Measurements from ENCODE around the gene LCNL1. TPM values are rescaled to one million over a fixed set of nuclear protein-coding genes. Genes with fewer than 3 reads are reported as not detected.

Gene LCNL1
- total RNA-seq, 1 experiment from 2014 or later = not detected

GRCh38 chr9:136969774-136970173 is 13.0 kb upstream of the LCNL1 start:
- peaks cover 4% of the 10 kb centered on the region for H3K4me1 ChIP-seq (ENCODE audit: insufficient read depth, low read length, poor library complexity, severe bottlenecking)
- H3K9me3 ChIP-seq (ENCODE audit: low read depth, low read length, poor library complexity, severe bottlenecking) = no peaks in the 10 kb centered on the region
- no peak overlapping the region for H3K4me3 ChIP-seq (ENCODE audit: low read depth, low read length, poor library complexity, severe bottlenecking)
- no peak for DNase-seq (ENCODE audit: low spot score)
- H3K36me3 ChIP-seq (ENCODE audit: insufficient read depth, low read length, poor library complexity, severe bottlenecking) = no peaks in the 10 kb centered on the region
- ChIA-PET CTCF (no interaction called here), POLR2A (ENCODE audit: low non-redundant PET) (interaction anchor here (0.5 kb wide), 1 partner anchor 13 kb away, joined by 5 read pairs; no protein-coding TSS in a partner anchor)
- no peaks in the 10 kb centered on the region for H3K27me3 ChIP-seq (replicated peaks; ENCODE audit: insufficient read depth, low read depth, low read length, poor library complexity)
- intact Hi-C loops (cut with micrococcal nuclease; ENCODE audit: unreplicated experiment) = no loop called here
- TF ChIP-seq CTCF (conservative IDR thresholded peaks at IDR 0.05; ENCODE audit: low read depth, low read length) = no peak
- no peak for TF ChIP-seq EZH2 (IDR thresholded peaks at IDR 0.05; ENCODE audit: borderline replicate concordance, low read depth, low read length, poor library complexity, severe bottlenecking)
- BruUV-seq (replicated peaks) = no TSS peak
- no peak overlapping the region for H3K27ac ChIP-seq (ENCODE audit: low read depth, low read length, poor library complexity, severe bottlenecking)

GRCh38 chr9:136970361-136970760 is 12.4 kb upstream of the LCNL1 start:
- DNase-seq (ENCODE audit: low spot score) = no peak
- no TSS peak for BruUV-seq (replicated peaks)
- Histone ChIP-seq H3K27me3 (replicated peaks; ENCODE audit: insufficient read depth, low read depth, low read length, poor library complexity) (no peaks in the 10 kb centered on the region), H3K36me3 (ENCODE audit: insufficient read depth, low read length, poor library complexity, severe bottlenecking) (no peaks in the 10 kb centered on the region), H3K4me1 (ENCODE audit: insufficient read depth, low read length, poor library complexity, severe bottlenecking) (peaks cover 4% of the 10 kb centered on the region), H3K9me3 (ENCODE audit: low read depth, low read length, poor library complexity, severe bottlenecking) (no peaks in the 10 kb centered on the region), H3K4me3 (ENCODE audit: low read depth, low read length, poor library complexity, severe bottlenecking) (no peak overlapping the region), H3K27ac (ENCODE audit: low read depth, low read length, poor library complexity, severe bottlenecking) (no peak overlapping the region)
- ChIA-PET CTCF (no interaction called here), POLR2A (ENCODE audit: low non-redundant PET) (no interaction called here)
- no peak for TF ChIP-seq CTCF (conservative IDR thresholded peaks at IDR 0.05; ENCODE audit: low read depth, low read length)
- TF ChIP-seq EZH2 (IDR thresholded peaks at IDR 0.05; ENCODE audit: borderline replicate concordance, low read depth, low read length, poor library complexity, severe bottlenecking) = no peak
- intact Hi-C loops (cut with micrococcal nuclease; ENCODE audit: unreplicated experiment) = no loop called here

- Histone ChIP-seq H3K4me3 (ENCODE audit: low read depth, low read length, poor library complexity, severe bottlenecking) (no peak overlapping the region), H3K36me3 (ENCODE audit: insufficient read depth, low read length, poor library complexity, severe bottlenecking) (no peaks in the 10 kb centered on the region), H3K27me3 (replicated peaks; ENCODE audit: insufficient read depth, low read depth, low read length, poor library complexity) (no peaks in the 10 kb centered on the region), H3K27ac (ENCODE audit: low read depth, low read length, poor library complexity, severe bottlenecking) (no peak overlapping the region), H3K4me1 (ENCODE audit: insufficient read depth, low read length, poor library complexity, severe bottlenecking) (no peaks in the 10 kb centered on the region), H3K9me3 (ENCODE audit: low read depth, low read length, poor library complexity, severe bottlenecking) (no peaks in the 10 kb centered on the region)
- ChIA-PET CTCF (no interaction called here), POLR2A (ENCODE audit: low non-redundant PET) (no interaction called here)
- DNase-seq (ENCODE audit: low spot score) = no peak
- intact Hi-C loops (cut with micrococcal nuclease; ENCODE audit: unreplicated experiment) = no loop called here
- no peak for TF ChIP-seq EZH2 (IDR thresholded peaks at IDR 0.05; ENCODE audit: borderline replicate concordance, low read depth, low read length, poor library complexity, severe bottlenecking)
- TF ChIP-seq CTCF (conservative IDR thresholded peaks at IDR 0.05; ENCODE audit: low read depth, low read length) = no peak
- no TSS peak for BruUV-seq (replicated peaks)
Observed at GRCh38 chr9:136971746-136972145, 11.0 kb upstream of the LCNL1 start.

Data from A673 (cell line).